ENCODE data around the gene ORM2. TPM values are rescaled to one million over a fixed set of nuclear protein-coding genes. Genes with fewer than 3 reads are reported as not detected.

The ORM2 gene
- not detected for total RNA-seq

GRCh38 chr9:114329625-114330022, at the start of gene ORM2:
Gene ORM2, plus strand, starts transcription at chr9:114329869. Its CDS starts 36 bp downstream, at chr9:114329905.

DNA sequence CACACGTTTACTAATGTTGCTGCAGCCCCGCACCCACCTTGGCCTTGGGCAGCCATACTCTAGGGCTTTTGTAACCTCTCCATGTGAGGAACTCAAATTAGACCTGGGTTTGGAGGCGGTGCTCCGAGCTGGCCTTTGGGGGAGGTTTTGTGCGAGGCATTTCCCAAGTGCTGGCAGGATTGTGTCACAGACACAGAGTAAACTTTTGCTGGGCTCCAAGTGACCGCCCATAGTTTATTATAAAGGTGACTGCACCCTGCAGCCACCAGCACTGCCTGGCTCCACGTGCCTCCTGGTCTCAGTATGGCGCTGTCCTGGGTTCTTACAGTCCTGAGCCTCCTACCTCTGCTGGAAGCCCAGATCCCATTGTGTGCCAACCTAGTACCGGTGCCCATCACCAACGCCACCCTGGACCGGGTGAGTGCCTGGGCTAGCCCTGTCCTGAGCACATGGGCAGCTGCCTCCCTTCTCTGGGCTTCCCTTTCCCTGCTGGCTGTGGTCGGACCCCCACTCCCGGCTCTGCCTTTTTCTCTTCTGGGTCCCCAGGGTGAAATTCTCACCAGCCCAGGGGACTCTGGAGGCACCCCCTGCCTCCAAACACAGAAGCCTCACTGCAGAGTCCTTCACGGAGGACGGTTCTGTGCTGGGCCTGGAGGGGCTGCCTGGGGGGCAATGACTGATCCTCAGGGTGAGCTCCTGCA, 6.7 kb upstream of the ORM2 start, which contains the start of gene ORM1:
Gene ORM1, plus strand, starts transcription at position 268 of the 701 bp plus-strand sequence. Its CDS starts 36 bp downstream, at position 304.

Other genes with a start within 250 kb of the ORM2 start
- gene KIF12, start 230.6 kb upstream of the ORM2 start, total RNA-seq = under 1 TPM; under 0.01 TPM
- 10 to 100 TPM in 1 of 2 donors, 1 to 10 TPM in 1; 9.0 to 46.1 TPM for gene COL27A1, start 174.3 kb upstream of the ORM2 start, total RNA-seq
- not detected for gene ORM1, start 6.8 kb upstream of the ORM2 start, total RNA-seq
- 10 to 100 TPM in 1 of 2 donors, 1 to 10 TPM in 1; 9.3 to 11.7 TPM for gene AKNA, start 58.1 kb downstream of the ORM2 start, total RNA-seq
- 10 to 100 TPM; 14.0 to 15.8 TPM for gene WHRN, start 175.6 kb downstream of the ORM2 start, total RNA-seq